Upper lobe of left lung (tissue), 6 donors: ENCODE results near the gene IP6K3. TPM values are rescaled to one million over a fixed set of nuclear protein-coding genes. Genes with fewer than 3 reads are reported as not detected.
A peak's percentile ranks its signal among the peaks of the same experiment; 100 is the strongest.

Experiments
- ATAC-seq, 2 donors: fragments of 200-7000 bp; cut with Tn5 transposase; one replicate each; pipeline ENCODE4 v1.9.1; 2022; ENCODE audit warnings: mild to moderate bottlenecking in 2 of 2, moderate library complexity in 2 of 2; ENCODE audit not compliant: low FRiP score in 2 of 2
- DNase-seq, 2 donors: peaks; one replicate each; pipeline ENCODE4 v3.0.0-alpha.2; 2019 to 2020
- H3K27ac ChIP-seq, 4 donors: fragments of 200-600 bp; sonication (generic); one replicate each; pipeline ENCODE4 v1.5.1; 2016 to 2019
- H3K27me3 ChIP-seq, 4 donors: fragments of 200-600 bp; sonication (generic); one replicate each; pipeline ENCODE4 v1.5.1; 2017 to 2019
- H3K36me3 ChIP-seq, 4 donors: fragments of 200-600 bp; sonication (generic); one replicate each; pipeline ENCODE4 v1.5.1; 2016 to 2019
- H3K4me1 ChIP-seq, 4 donors: fragments of 200-600 bp; sonication (generic); one replicate each; pipeline ENCODE4 v1.5.1; 2018 to 2019
- H3K4me3 ChIP-seq, 4 donors: fragments of 200-600 bp; sonication (generic); one replicate each; pipeline ENCODE4 v1.5.1; 2017 to 2019; ENCODE audit warnings: mild to moderate bottlenecking in 2 of 4, moderate library complexity in 1 of 4
- H3K9me3 ChIP-seq, 4 donors: fragments of 200-600 bp; sonication (generic); one replicate each; pipeline ENCODE4 v1.5.1; 2018 to 2019
- EP300 ChIP-seq, 4 donors: sonication (generic); formaldehyde crosslinking; IDR thresholded peaks; one replicate each; pipeline ENCODE4 v1.5.1; 2017; ENCODE audit warnings: antibody characterized with exemption in 4 of 4, control low read depth in 2 of 4
- POLR2A ChIP-seq, 4 donors: fragments of 450-650 bp; IDR thresholded peaks; one replicate each; pipeline ENCODE4 v1.5.1; 2016 to 2017; ENCODE audit warnings: antibody characterized with exemption in 4 of 4, mild to moderate bottlenecking in 2 of 4
- POLR2AphosphoS5 ChIP-seq, 2 donors: sonication (generic); formaldehyde crosslinking; IDR thresholded peaks; one replicate each; pipeline ENCODE4 v1.5.1; 2017; ENCODE audit warnings: antibody characterized with exemption in 2 of 2
- WGBS, 2 donors: methylation state at CpG; one replicate each; pipeline ENCODE4 v1.1.5; 2017 to 2018; 5-methylcytosine and 5-hydroxymethylcytosine counted together
- total RNA-seq, 6 donors: library from RNA; depleted of rRNA in 4 of 6; stranded (reverse); fragments of >200 nt in 4 of 6; gene quantifications; one replicate each; pipeline versions ENCODE4 v1.1.0 to v1.2.1, GENCODE V29; 2016 to 2021
- TF ChIP-seq, protein P1 (sequence below), 6 experiments: fragments of 450-650 bp in 4 of 6; fragments of 200-600 bp in 2 of 6; sonication (generic) in 2 of 6; IDR thresholded peaks; one replicate each; pipeline ENCODE4 v1.5.1; 2016 to 2019; ENCODE audit warnings: antibody characterized with exemption in 6 of 6
- donor health status: DM: no; HTN: no; CAD: no; lungs with moderate emphysema.
- donor health status: DM: no; HTN: yes; CAD: no; lungs with severe emphysema.

The IP6K3 gene
- total RNA-seq, 6 donors from 2014 or later: 1.9 to 11.5 (median 4.9) TPM

DNA sequence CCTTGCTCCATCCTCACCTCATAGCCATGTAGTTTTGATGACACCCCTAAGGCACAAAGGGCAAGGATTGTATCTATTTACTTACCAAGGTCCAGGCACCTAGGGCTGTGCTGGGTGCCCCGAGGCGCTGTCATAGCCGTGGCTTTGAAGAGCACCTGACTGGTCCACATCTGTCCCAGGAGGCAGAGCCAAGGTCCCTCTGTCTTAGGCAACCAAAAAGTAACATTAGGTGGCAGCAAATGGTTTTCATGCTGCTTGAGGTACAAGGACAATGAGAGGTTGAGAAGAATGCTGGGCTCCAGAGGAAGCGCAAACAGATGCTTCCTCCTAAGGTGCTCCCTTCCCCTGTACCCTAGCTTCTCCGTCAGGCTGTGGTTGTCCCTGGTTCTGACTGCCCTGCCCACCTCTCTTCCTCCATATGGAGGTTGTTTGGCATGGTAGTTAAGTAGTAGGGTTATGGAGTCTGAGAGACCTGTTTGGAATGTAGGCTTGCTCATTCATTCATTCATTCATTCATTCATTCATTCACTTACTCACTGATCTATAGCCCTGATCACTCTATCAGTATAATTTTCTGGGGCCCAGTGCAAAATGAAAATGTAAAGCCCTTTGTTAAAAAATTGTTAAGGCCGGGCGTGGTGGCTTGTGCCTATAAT is 32.2 kb downstream of the IP6K3 start:
- TF ChIP-seq EP300 (IDR thresholded peaks at IDR 0.05) (no peak), POLR2A (IDR thresholded peaks at IDR 0.05) (no peak), POLR2AphosphoS5 (IDR thresholded peaks at IDR 0.05) (no peak)
- TF ChIP-seq, protein P1, sequence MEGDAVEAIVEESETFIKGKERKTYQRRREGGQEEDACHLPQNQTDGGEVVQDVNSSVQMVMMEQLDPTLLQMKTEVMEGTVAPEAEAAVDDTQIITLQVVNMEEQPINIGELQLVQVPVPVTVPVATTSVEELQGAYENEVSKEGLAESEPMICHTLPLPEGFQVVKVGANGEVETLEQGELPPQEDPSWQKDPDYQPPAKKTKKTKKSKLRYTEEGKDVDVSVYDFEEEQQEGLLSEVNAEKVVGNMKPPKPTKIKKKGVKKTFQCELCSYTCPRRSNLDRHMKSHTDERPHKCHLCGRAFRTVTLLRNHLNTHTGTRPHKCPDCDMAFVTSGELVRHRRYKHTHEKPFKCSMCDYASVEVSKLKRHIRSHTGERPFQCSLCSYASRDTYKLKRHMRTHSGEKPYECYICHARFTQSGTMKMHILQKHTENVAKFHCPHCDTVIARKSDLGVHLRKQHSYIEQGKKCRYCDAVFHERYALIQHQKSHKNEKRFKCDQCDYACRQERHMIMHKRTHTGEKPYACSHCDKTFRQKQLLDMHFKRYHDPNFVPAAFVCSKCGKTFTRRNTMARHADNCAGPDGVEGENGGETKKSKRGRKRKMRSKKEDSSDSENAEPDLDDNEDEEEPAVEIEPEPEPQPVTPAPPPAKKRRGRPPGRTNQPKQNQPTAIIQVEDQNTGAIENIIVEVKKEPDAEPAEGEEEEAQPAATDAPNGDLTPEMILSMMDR (IDR thresholded peaks at IDR 0.05): no peak
- Histone ChIP-seq H3K9me3 (no peaks in the 10 kb centered on the region), H3K4me1 (peaks cover 18 to 46% (median 33%) of the 10 kb centered on the region in 4 donors), H3K4me3 (no peak overlapping the region), H3K27me3 (no peaks in the 10 kb centered on the region), H3K36me3 (peaks cover 0 to 3% (median 0%) of the 10 kb centered on the region in 4 donors), H3K27ac (no peak overlapping the region)
- ATAC-seq: no peak
- 74 to 90% methylated on average over 7 of the region's 7 CpGs for WGBS, 2 donors
- no peak for DNase-seq

DNA sequence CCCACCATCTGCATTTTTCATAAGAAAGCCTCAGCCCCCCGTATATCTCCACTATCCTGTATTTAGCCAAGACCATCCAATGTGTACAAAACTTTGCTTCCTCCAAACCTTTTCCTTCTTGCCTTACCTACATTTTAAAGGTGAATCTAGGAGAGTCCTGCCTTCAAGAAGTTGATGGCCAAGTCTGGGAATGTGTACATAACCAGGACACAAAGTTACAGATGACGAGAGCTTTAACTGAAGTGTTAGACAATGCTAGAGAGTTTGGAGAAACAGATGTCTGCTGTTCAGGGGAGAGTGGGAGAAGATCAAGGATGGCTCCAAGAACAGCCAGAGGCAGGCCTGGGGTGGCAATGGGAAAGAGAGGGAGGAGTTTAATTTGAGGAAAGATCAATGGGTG is 32.9 kb downstream of the IP6K3 start:
- 84 to 85% methylated on average over 2 of the region's 2 CpGs for WGBS, 2 donors
- DNase-seq (no peak), ATAC-seq (no peak)
- Histone ChIP-seq H3K9me3 (no peaks in the 10 kb centered on the region), H3K36me3 (peaks cover 0 to 8% (median 1%) of the 10 kb centered on the region in 4 donors), H3K27me3 (no peaks in the 10 kb centered on the region), H3K4me3 (no peak overlapping the region), H3K4me1 (peaks cover 18 to 41% (median 29%) of the 10 kb centered on the region in 4 donors), H3K27ac (no peak overlapping the region)
- TF ChIP-seq, protein P1 (IDR thresholded peaks at IDR 0.05): no peak
- TF ChIP-seq POLR2AphosphoS5 (IDR thresholded peaks at IDR 0.05) (no peak), EP300 (IDR thresholded peaks at IDR 0.05) (no peak), POLR2A (IDR thresholded peaks at IDR 0.05) (no peak)

- ATAC-seq: no peak
- WGBS, 2 donors: 85 to 86% methylated on average over 3 of the region's 3 CpGs
- TF ChIP-seq, protein P1 (IDR thresholded peaks at IDR 0.05): no peak
- no peak for TF ChIP-seq POLR2AphosphoS5 (IDR thresholded peaks at IDR 0.05)
- no peak for TF ChIP-seq EP300 (IDR thresholded peaks at IDR 0.05)
- TF ChIP-seq POLR2A (IDR thresholded peaks at IDR 0.05): no peak
- Histone ChIP-seq H3K27ac (no peak overlapping the region), H3K9me3 (no peaks in the 10 kb centered on the region), H3K36me3 (peaks cover 0 to 14% (median 3%) of the 10 kb centered on the region in 4 donors), H3K4me1 (peaks cover 18 to 33% (median 21%) of the 10 kb centered on the region in 4 donors), H3K27me3 (no peaks in the 10 kb centered on the region), H3K4me3 (no peak overlapping the region)
- DNase-seq: no peak
Measured at GRCh38 chr6:33712914-33713313, 33.8 kb downstream of the IP6K3 start.

- 2 to 4% methylated on average over 32 to 59 of the region's 73 CpGs for WGBS, 2 donors
- Histone ChIP-seq H3K4me3 (peak within 1 kb of the TSS; percentile 78 to 96 (median 79)), H3K27ac (peak within 1 kb of the TSS; percentile 88 to 97 (median 92)), H3K4me1 (peaks cover 12 to 21% (median 15%) of the 10 kb centered on the region in 4 donors), H3K27me3 (no peaks in the 10 kb centered on the region), H3K9me3 (no peaks in the 10 kb centered on the region), H3K36me3 (peaks cover 0 to 19% (median 7%) of the 10 kb centered on the region in 4 donors)
- ATAC-seq: peak; percentile 97 to 99
- peak; percentile 54 to 78 for TF ChIP-seq POLR2AphosphoS5 (IDR thresholded peaks at IDR 0.05)
- TF ChIP-seq EP300 (IDR thresholded peaks at IDR 0.05): no peak
- TF ChIP-seq, protein P1 (IDR thresholded peaks at IDR 0.05): peak; percentile 37 to 89 (median 68)
- peak in 2 of 4 donors; percentile 60 to 83 for TF ChIP-seq POLR2A (IDR thresholded peaks at IDR 0.05)
- peak; percentile 98 to 99 for DNase-seq
Measured at GRCh38 chr6:33711140-33712129, 35.3 kb downstream of the IP6K3 start, which contains the start of gene UQCC2. Gene UQCC2, minus strand, starts transcription at chr6:33711700. Its CDS starts 14 bp downstream, at chr6:33711686.
